Measurements from ENCODE around the gene ZNF747.

DNA sequence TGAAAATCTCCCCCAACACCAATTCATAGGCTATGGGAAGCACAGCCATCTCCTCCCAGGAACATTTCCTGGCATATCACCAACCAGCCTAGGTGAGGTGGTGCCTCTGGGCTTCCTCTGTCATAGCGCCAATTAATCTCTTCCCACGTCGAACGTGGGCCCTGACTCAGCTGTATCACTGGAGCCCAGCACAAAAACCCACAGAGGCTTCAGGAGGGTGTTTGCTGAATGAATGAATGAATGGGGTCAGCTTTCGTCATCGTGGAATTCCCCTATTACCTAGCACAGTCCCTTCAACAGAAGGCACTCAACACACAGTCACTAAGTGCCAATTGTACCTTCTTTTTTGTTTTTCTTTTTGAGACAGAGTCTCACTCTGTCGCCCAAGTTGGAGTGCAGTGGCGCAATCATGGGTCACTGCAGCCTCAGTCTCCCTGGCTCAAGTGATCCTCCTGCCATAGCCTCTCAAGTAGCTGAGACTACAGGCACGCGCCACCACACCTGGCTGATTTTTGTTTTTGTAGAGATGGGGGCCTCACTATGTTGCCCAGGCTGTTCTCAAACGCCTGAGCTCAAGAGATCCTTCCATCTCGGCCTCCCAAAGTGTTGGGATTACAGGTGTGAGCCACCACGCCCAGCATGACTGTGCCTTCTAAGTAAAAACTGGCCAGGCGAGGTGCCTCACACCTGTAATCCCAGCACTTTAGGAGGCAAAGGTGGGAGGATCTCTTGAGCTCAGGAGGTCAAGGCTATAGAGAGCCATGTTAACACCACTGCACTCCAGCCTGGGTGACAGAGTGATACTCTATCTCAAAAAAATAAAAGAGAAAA lies 32.7 kb upstream of the ZNF747 start:
- TF ChIP-seq, protein P1, sequence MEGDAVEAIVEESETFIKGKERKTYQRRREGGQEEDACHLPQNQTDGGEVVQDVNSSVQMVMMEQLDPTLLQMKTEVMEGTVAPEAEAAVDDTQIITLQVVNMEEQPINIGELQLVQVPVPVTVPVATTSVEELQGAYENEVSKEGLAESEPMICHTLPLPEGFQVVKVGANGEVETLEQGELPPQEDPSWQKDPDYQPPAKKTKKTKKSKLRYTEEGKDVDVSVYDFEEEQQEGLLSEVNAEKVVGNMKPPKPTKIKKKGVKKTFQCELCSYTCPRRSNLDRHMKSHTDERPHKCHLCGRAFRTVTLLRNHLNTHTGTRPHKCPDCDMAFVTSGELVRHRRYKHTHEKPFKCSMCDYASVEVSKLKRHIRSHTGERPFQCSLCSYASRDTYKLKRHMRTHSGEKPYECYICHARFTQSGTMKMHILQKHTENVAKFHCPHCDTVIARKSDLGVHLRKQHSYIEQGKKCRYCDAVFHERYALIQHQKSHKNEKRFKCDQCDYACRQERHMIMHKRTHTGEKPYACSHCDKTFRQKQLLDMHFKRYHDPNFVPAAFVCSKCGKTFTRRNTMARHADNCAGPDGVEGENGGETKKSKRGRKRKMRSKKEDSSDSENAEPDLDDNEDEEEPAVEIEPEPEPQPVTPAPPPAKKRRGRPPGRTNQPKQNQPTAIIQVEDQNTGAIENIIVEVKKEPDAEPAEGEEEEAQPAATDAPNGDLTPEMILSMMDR (IDR thresholded peaks at IDR 0.05; ENCODE audit: insufficient read depth, low read depth, low read length) = no peak
- TF ChIP-seq EZH2 (IDR thresholded peaks at IDR 0.05; ENCODE audit: insufficient read depth, low read length) = no peak

Measured in astrocyte (in vitro differentiated cells and primary cell).